GM19238 (cell line): ENCODE data around the gene ZBTB39.
"Not testable (repeated sequence)": the region's sequence is repeated elsewhere in the genome, so short reads cannot be mapped to it uniquely, and the experiment has no call there.

Experiments
- DNase-seq: peaks from one replicate; pipeline ENCODE4 v3.0.0; 2011; ENCODE audit warnings: low spot score; ENCODE audit not compliant: insufficient read length

The ZBTB39 gene

GRCh38 chr12:57031789-57032188 is 25.4 kb upstream of the ZBTB39 start:
- DNase-seq = no peak

DNA sequence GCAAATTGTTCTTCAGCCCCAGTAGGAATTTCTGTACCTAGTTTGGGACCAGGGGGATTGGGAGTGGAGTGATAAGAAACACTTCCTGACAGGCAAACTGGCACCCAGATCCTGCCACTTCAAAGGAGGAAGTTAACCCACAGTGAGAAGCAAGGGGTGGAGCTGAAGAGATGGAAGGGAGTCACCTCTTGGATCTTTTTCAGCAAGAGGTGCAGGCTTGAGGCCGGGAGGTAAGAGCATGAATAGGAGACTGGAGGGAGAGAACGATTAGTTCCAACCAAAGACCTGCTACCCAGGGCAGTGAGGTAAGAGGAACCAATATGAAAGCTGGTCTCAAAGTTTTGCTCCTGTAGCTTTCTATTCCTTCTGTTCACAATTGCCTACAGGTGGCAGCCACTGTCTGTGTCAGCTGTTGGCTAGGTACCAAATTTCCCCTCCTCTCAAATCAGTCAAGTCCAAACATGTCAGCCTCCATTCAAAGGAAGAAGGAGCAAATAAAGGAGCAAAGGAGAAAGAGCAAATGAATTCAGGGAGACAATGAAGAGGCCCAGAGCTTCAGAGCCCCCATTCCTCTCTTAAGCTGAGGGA is 24.9 kb upstream of the ZBTB39 start:
- peak; percentile 33 for DNase-seq

DNA sequence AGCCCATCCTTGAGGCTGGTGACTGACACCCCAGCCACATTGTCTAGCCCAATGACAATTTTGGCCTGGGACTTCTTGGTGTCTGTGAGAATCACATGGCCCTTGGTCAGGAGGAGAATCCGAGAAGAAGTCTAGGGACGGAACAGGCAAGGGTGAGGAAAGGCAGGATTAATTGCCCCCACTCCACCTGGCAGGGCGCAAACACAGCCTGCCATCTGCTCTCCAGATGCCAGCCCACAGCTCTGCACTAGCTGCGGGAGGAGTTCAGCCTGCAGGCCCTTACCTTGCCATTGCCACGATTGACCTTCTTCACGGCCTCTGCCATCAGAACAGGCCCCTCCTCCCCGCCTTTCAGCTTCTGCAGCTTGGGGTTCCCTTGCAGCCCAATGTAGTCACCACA is 23.1 kb upstream of the ZBTB39 start:
- no peak for DNase-seq

DNA sequence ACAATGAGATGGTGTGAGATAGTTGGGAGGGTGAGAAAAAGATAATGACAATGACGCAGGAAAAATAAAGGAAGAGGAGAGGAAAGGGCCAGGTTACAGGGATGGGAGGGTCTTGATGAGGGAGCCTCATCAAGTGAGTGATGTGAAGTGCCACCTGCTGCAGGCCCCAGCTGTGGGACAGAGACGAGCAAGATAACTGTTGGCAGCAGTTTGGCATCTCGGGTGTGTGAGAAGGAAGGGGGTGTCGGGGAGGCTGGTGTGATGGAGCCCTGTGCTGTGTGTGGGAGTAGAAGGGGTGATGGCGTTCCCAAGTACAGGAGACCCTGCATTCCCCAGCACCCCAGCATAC is 21.4 kb upstream of the ZBTB39 start:
- no peak for DNase-seq

DNA sequence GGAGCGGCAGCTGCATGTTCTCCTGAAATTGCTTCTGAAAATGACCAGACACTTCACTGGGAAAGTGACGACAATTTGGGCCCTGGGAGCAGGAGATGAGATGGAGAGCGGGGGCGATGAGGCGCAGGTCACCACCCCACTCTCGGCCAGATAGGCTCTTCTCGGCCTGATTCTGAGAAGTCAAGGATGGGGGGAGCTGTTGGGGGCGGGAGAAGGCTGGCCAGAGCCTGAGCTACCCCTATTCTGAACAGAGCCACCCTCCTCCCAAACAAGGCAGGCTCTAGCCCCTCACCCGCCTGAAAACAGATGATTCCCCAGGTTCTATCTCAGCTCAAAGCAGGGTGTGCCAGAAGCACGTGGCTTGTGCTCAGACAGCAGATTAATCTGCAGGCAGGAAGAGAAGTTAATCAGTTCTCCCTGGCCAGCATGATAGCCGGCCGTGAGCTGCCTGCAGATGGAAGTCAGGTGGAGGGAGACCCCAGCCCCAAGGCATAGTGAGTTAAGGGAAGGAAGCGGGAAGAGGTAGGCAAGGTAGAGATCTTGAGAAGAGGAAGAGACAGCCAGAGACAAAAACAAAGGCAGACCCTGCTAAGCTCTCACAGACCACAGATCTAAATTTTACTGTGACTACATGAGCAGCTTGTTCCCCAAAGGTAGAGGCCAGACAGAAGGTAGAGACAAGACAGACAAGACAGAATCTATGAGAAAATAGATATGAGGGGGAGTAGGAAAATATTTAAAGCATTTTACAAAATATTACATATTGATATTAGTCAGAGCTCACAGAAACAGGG is 20.9 kb upstream of the ZBTB39 start:
- no peak for DNase-seq

- DNase-seq = no peak
Measured at GRCh38 chr12:57025196-57025595, 18.9 kb upstream of the ZBTB39 start.

DNA sequence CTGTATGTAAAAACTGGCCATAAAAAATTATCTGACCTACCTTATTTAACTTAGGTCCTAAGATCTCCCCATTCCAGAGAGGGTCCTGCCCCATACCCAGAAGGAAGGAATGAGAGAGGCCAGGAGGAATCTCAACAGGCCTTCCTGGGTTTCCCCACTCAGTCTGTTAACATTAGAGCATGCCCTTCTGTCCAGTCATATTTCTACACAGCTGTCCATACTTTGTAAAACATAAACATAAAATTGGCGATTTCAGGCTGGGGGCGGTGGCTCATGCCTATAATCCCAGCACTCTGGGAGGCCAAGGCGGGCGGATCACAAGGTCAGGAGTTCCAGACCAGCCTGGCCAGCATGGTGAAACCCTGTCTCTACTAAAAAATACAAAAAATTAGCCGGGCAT is 16.0 kb upstream of the ZBTB39 start:
- not testable (repeated sequence) for DNase-seq

GRCh38 chr12:57019983-57020719 is 13.8 kb upstream of the ZBTB39 start:
- no peak for DNase-seq

- no peak for DNase-seq
Measured at GRCh38 chr12:57018906-57019305, 12.6 kb upstream of the ZBTB39 start.

DNA sequence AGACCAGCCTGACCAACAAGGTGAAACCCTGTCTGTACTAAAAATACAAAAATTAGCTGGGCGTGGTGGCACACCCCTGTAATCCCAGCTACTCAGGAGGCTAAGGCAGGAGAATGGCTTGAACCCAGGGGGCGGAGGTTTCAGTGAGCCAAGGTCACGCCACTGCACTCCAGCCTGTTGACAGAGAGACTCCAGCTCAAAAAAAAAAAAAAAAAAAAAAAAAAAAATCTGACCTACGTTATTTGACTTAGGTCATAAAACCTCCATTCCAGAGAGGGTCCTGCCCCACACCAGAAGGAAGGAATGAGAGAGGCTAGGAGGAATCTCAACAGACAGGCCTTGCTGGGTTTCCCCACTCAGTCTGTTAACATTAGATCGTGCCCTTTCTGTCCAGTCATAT is 12.0 kb upstream of the ZBTB39 start:
- not testable (repeated sequence) for DNase-seq

- no peak for DNase-seq
Measured at GRCh38 chr12:57016348-57016747, 10.0 kb upstream of the ZBTB39 start, which contains the start of gene TAC3. TAC3 (minus strand) TSS chr12:57016529; CDS start chr12:57015797, 732 bp downstream.

DNA sequence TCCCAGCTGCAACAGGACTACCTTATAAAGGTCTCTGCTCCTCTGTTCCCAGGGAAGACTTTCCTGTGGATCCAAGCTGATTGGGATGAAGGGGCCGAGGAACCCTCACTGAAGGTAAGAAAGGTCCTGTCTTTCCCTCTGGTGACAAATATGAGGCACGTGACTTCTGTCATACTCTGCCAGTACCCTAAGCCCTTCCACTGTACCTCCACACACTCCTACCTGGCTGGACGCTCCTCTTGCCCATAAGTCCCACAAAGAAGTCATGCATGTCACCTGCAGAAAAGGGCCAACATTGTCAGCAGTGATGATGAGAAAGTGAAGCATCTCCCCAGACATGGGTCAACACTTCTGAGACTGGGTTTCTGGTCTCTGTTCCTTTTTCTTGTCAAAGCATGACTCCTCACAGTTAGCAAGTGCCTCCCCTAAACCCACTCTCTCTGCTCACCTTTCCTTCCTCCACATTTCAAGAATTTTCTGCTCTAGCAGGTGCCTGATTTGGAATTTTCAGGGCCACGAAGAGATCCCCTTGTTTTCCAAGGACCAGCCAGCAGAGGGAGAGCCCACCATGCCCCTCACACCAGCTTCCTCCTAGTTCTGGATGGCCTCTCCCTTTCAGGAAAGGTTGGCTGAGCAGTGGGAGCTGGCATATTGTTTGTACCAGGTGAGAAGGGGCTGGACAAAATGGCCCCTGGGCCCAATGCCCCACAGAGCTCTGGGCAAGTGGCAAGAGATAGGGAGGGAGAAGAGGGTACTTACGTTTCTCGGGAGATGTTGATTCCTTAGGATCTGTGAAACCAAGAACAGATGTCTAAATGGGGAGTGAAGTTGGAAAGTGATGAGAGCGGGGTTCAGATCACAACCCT is 6.5 kb upstream of the ZBTB39 start:
- peak; percentile 49 for DNase-seq

DNA sequence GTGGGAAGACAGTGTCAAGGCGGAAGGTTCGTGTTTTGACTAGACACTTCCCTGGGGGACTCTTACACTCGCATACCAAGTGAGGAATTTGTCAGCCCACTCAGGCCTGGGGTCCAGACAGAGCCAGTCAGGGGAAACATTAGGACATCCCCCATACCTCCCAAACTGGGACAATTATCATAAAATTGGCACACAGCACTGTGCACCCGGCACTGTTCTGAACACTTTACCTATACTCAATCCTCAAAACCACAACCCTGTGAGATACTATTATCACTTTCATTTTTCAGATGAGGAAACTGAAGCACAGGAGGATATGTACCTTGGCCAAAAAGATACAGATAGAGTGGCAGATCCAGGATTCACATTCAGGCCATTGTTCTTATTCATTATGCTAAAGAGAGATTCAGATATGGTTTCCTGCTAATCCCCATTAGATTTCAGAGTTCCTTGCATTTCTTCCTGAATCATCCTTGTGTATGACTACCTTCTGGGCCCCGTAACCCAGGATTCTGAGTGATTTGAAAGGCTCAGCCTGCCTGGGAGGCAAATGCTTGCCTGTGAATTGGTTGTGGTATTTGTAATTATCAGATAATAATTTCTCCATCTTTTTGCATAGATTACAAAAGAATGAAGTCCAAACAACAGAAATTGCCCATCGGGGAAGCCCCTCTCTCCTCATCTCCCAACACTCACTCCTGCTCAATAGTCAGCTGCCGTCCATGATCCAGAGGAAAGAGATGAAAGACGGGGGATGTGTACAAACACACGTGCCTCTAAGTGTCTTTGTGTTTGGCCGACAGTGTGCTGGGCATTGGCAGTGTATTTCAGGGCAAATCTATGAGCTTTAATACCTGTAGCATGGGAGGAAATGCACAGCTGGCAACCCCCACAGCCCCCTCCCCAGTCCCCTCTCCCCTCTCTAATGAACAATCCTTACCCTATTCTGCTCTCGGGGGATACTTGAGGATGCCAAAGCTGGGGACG is 5.4 kb upstream of the ZBTB39 start:
- DNase-seq = no peak

DNA sequence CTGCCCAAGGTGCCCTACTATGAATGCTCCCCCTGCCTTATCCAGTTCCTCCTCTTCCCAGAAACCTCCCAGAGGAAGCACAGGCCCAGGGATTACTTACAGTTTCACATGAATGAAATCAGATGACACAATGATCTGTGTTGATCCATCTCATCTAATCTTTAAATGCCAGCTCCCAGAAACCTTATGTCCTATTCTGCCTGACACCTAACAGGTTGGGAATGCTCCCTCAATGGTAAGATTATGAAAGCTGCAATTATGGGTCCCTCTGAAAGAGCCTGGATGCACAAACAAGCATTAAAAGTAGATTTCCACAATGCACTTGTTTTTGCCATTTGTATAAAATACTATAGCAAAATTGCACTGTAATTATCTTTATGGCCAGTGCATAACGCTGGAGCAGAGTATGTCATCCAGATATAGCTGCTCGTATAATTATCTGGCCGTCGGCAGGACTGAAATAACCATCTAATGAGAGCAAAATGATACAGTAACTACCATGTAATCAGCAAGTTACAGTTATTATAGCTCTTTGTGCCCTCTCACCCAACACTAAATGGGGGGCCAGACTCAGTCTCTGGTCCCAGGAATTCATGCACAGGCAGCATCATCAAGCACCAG is 4.4 kb upstream of the ZBTB39 start:
- no peak for DNase-seq

- no peak for DNase-seq
Measured at GRCh38 chr12:57009949-57010626, 3.7 kb upstream of the ZBTB39 start.

- no peak for DNase-seq
Measured at GRCh38 chr12:57008178-57008577, 1.8 kb upstream of the ZBTB39 start.

DNA sequence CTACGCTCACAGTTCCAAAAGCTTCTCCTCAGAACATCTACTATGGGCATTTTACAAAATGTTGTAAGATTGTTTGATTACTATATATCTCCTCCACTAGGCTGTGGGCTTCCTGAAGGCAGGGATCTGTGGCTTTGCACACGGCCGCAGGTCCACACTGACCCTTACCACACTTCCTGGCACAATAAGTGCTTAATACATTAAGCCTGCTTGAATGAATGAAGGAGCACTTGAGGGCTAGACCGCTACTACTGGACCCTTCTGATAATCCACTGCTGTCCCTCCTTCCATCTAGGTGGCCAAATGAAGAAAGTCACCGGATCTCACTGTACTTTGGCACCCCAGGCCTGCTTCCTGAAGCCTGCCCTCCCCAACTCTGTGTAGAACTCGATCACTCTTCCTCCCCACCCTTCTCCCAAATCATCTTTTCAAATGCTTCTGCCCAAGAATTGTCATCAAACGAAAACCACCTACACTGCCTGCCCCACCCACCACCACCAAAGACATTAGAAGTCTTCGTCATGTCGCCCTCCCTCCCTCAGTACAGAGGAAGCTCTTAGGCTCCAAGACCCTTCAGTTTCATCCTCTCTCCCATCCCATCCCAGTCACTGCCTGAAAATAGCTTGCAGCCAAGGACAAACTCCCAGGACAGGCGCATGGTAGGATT is 596 bp upstream of the ZBTB39 start:
- no peak for DNase-seq

DNA sequence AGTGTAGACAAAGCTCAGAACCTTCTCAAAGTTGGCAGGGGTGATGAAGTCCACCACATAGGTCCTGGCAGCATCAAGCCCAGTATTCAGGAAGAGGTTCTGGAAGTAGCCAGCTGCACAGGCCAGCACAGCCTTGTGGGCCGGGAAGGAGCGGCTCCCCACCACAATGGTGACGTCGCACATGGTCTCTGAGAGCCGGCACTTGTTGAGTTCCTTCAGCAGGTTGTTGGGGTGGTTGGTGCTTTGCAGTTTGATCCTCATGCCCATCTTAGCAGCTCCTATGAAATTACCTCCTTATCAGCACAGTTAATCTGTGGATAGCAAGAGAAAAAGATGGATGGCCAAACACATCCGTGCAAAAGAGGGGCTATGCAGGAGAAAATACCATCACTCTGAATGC is 1.7 kb downstream of the ZBTB39 start:
- DNase-seq = no peak

- DNase-seq = no peak
Measured at GRCh38 chr12:57003395-57003794, 3.0 kb downstream of the ZBTB39 start.
